ENCODE results near the gene SLC15A4.
"Not testable (repeated sequence)": the region's sequence is repeated elsewhere in the genome, so short reads cannot be mapped to it uniquely, and the experiment has no call there.

The SLC15A4 gene

DNA sequence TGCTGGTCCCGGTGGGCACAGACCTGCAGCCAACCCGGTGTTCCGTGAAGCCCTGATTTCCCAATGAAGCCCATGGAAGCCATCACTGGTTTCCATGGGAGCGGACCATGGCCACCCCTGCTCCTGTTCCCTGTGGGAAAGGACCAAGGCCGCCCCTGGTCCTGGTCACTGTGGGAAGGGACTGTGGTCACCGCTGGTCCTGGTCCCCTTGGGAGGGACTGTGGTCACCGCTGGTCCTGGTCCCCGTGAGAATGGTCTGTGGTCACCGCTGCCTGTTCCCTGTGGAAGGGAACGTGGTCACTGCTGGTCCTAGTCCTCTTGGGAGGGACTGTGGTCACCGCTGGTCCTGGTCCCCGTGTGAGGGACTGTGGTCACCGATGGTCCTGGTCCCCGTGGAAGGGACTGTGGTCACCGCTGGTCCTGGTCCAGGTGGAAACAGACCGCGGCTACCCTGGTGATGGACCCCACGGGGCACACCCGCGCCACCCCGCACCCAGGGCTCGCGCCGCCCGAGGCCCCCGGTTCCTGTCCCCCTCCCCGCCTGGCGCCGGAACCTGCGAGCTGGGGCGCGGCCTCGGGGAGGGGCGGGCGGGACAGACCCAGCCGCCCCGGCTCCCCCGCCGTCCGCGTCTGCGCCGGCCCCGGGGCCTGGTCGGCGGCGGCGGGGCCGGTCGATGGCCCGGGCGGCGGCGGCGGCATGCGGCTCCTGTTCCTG is 29.3 kb upstream of the SLC15A4 start, which contains the start of gene GLT1D1:
TSS of gene GLT1D1 (plus strand) at position 594 of the 715 bp plus-strand sequence. CDS start at position 698, 104 bp downstream.
- no peak within 1 kb of the TSS for H3K4me3 ChIP-seq (replicated peaks; ENCODE audit: low read depth, low read length)
- no peak for DNase-seq (ENCODE audit: extremely low read depth, low read depth)
- TF ChIP-seq, protein P1, sequence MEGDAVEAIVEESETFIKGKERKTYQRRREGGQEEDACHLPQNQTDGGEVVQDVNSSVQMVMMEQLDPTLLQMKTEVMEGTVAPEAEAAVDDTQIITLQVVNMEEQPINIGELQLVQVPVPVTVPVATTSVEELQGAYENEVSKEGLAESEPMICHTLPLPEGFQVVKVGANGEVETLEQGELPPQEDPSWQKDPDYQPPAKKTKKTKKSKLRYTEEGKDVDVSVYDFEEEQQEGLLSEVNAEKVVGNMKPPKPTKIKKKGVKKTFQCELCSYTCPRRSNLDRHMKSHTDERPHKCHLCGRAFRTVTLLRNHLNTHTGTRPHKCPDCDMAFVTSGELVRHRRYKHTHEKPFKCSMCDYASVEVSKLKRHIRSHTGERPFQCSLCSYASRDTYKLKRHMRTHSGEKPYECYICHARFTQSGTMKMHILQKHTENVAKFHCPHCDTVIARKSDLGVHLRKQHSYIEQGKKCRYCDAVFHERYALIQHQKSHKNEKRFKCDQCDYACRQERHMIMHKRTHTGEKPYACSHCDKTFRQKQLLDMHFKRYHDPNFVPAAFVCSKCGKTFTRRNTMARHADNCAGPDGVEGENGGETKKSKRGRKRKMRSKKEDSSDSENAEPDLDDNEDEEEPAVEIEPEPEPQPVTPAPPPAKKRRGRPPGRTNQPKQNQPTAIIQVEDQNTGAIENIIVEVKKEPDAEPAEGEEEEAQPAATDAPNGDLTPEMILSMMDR (IDR thresholded peaks at IDR 0.05; ENCODE audit: low read depth, low read length, missing control alignments): no peak

DNA sequence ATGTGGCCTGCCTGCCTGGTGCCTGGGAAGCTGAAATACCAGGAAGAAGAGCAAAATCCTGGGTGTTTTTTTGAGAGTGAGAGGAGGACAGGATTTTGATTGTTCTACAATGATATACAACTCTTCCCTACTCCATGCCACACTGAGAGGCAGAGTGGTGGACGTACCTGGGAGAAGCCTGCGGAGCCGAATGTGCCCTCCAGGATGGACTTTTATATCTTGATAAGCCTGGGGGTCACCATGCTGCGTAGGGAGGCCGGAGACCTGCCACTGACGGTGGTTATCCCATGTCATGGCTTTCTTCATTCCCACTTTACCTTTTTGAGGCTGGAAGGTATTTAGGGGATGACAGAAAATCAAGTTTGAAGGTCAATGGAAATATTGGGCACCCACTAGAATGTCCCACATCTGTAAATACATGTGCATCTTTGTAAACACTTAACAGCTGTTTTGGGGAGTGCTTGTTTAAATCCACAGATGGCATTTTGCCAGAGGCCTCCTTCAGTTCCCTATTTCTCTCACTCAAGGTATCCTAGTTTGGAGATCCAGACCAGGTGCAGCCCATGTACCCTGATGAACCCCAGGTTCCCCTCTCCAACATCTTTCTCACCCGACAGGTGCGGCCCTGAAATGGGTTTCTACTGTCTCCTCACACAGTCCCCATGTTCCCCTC is 28.4 kb upstream of the SLC15A4 start:
- TF ChIP-seq, protein P1 (IDR thresholded peaks at IDR 0.05; ENCODE audit: low read depth, low read length, missing control alignments): no peak
- no peak for DNase-seq (ENCODE audit: extremely low read depth, low read depth)
- no peak overlapping the region for H3K4me3 ChIP-seq (replicated peaks; ENCODE audit: low read depth, low read length)

DNA sequence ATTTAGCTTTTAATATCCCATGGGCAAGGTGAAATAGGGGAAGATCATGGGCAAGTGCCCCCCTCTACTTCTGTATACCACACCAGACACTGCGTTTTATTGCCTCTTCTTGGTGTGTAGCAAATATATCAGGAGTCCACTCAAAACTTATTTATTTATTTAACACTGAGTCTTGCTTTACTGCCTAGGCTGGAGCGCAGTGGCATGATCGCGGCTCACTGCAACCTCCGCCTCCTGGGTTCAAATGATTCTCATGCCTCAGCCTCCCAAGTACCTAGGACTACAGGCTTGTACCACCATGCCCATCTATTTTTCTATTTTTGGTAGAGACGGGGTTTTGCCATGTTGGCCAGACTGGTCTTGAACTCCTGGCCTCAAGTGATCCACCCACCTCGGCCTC is 27.7 kb upstream of the SLC15A4 start:
- DNase-seq (ENCODE audit: extremely low read depth, low read depth); H3K4me3 ChIP-seq (replicated peaks; ENCODE audit: low read depth, low read length): not testable (repeated sequence)

DNA sequence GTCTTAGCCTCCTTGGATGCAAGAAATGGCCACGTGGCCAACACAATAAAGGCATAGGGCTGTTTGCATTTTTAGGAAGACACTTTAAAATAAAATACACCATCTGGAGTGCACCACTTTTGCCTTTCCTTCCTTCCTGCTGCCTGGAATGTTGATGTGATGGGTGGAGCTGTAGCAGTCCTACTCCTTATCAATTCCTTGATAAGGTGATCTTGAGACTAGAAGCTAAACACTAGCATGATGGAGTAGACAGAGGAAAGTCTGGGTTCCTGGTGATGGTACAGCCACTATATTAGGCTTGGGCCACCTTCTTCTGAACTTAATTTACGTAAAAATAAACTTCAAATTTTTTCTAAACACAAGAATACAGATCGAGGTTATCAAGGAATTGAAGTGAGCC is 26.6 kb upstream of the SLC15A4 start:
- H3K4me3 ChIP-seq (replicated peaks; ENCODE audit: low read depth, low read length): no peak overlapping the region
- no peak for DNase-seq (ENCODE audit: extremely low read depth, low read depth)
- TF ChIP-seq, protein P1 (IDR thresholded peaks at IDR 0.05; ENCODE audit: low read depth, low read length, missing control alignments): no peak

DNA sequence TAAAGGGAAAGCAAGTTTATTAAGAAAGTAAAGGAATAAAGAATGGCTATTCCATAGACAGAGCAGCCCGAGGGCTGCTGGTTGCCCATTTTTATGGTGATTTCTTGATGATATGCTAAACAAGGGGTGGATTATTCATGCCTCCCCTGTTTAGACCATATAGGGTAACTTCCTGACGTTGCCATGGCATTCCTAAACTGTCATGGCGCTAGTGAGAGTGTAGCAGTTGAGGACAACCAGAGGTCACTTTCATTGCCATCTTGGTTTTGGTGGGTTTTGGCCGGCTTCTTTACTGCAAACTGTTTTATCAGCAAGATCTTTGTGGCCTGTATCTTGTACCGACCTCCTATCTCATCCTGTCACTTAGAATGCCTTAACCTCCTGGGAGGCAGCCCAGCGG is 26.0 kb upstream of the SLC15A4 start:
- DNase-seq (ENCODE audit: extremely low read depth, low read depth); H3K4me3 ChIP-seq (replicated peaks; ENCODE audit: low read depth, low read length): not testable (repeated sequence)

DNA sequence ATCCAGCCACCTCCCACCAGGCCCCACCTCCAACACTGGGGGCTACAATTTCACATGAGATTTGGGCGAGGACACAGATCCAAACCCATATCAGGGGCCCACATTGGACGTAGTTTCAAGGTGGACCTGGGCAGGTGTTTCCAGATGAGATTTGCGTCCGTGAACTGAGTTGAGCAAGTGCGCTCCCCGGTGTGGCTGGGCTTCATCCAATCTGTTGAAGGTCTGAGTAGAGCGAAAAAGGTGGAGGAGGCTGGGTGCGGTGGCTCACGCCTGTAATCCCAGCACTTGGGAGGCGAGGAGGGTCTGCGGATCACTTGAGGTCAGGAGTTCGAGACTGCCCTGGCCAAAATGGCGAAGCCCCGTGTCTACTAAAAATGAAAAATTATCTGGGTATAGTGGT is 24.6 kb upstream of the SLC15A4 start:
- TF ChIP-seq, protein P1 (IDR thresholded peaks at IDR 0.05; ENCODE audit: low read depth, low read length, missing control alignments): no peak
- no peak for DNase-seq (ENCODE audit: extremely low read depth, low read depth)
- no peak overlapping the region for H3K4me3 ChIP-seq (replicated peaks; ENCODE audit: low read depth, low read length)

DNA sequence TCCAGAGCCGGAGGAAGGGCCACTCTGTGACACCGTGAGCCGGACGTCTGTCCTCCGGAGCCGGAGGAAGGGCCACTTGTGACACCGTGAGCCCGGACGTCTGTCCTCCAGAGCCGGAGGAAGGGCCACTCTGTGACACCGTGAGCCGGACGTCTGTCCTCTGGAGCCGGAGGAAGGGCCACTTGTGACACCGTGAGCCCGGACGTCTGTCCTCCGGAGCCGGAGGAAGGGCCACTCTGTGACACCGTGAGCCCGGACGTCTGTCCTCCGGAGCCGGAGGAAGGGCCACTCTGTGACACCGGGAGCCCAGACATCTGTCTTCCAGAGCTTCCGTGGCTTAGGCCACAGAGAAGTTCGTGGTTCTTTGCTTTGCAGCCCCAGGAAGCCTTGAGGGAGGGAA is 22.9 kb upstream of the SLC15A4 start:
- not testable (repeated sequence) for H3K4me3 ChIP-seq (replicated peaks; ENCODE audit: low read depth, low read length); DNase-seq (ENCODE audit: extremely low read depth, low read depth)

DNA sequence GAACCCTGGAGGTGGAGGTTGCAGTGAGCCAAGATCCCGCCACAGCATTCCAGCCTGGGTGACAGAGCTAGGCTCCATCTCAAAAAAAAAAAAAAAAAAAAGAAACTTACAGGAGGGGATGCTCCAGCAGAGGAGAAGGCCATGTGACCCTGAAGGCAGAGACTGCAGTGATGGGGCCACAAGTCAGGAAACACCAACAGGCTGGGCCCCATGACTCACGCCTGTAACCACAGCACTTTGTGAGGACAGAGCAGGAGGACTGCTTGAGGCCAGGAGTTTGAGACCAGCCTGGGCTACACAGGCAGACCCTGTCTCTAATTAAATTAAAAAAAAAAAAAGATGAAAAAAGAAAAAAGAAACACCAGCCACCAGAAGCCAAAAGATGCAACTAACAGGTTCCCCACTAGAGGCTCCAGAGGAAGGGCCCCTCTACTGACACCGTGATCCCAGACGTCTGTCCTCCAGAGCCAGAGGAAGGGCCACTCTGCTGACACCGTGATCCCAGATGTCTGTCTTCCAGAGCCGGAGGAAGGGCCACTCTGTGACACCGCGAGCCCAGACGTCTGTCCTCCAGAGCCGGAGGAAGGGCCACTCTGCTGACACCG is 20.4 kb upstream of the SLC15A4 start:
- DNase-seq (ENCODE audit: extremely low read depth, low read depth): no peak
- TF ChIP-seq, protein P1 (IDR thresholded peaks at IDR 0.05; ENCODE audit: low read depth, low read length, missing control alignments): no peak
- no peak overlapping the region for H3K4me3 ChIP-seq (replicated peaks; ENCODE audit: low read depth, low read length)
